H9 (cell line): Measurements from ENCODE around the gene OR9Q1. TPM values are rescaled to one million over a fixed set of nuclear protein-coding genes. Genes with fewer than 3 reads are reported as not detected.
"Not testable (repeated sequence)": the region's sequence is repeated elsewhere in the genome, so short reads cannot be mapped to it uniquely, and the experiment has no call there.

Experiments used
- DNase-seq: peaks from one replicate; pipeline ENCODE4 v3.0.0-alpha.2; 2017
- H2AFZ ChIP-seq: one replicate; pipeline ENCODE4 v1.6.1; 2013; ENCODE audit warnings: mild to moderate bottlenecking, low read length, control low read depth, moderate library complexity
- H2AK5ac ChIP-seq: 2 replicates; pipeline ENCODE4 v1.6.1; 2013; ENCODE audit warnings: low read length, control low read depth, mixed read lengths; ENCODE audit not compliant: insufficient read length
- H2BK120ac ChIP-seq: one replicate; pipeline ENCODE4 v1.6.1; 2013; ENCODE audit warnings: low read depth, mild to moderate bottlenecking, low read length, control low read depth, inconsistent platforms; ENCODE audit not compliant: poor library complexity, severe bottlenecking
- H2BK12ac ChIP-seq: 2 replicates; pipeline ENCODE4 v1.6.1; 2013; ENCODE audit warnings: low read length, control low read depth, mixed read lengths, low read depth; ENCODE audit not compliant: insufficient read length
- H2BK15ac ChIP-seq: 2 replicates; pipeline ENCODE4 v1.6.1; 2013; ENCODE audit warnings: low read depth, low read length, control low read depth
- H2BK20ac ChIP-seq: one replicate; pipeline ENCODE4 v1.6.1; 2013; ENCODE audit warnings: low read depth, mild to moderate bottlenecking, low read length, control low read depth, inconsistent platforms; ENCODE audit not compliant: poor library complexity, severe bottlenecking
- H2BK5ac ChIP-seq: 2 replicates; pipeline ENCODE4 v1.6.1; 2013; ENCODE audit warnings: low read length, control low read depth, mixed read lengths; ENCODE audit not compliant: insufficient read length
- H3K14ac ChIP-seq: 2 replicates; pipeline ENCODE4 v1.6.1; 2013; ENCODE audit warnings: low read length, control low read depth; ENCODE audit not compliant: insufficient read depth
- H3K18ac ChIP-seq: 2 replicates; pipeline ENCODE4 v1.6.1; 2013; ENCODE audit warnings: low read depth, mild to moderate bottlenecking, mixed read lengths, low read length, control low read depth; ENCODE audit not compliant: insufficient read length
- H3K23ac ChIP-seq: 2 replicates; pipeline ENCODE4 v1.6.1; 2013; ENCODE audit warnings: low read length, control low read depth, mixed read lengths, low read depth; ENCODE audit not compliant: insufficient read length
- H3K23me2 ChIP-seq: 2 replicates; pipeline ENCODE4 v1.6.1; 2013; ENCODE audit warnings: low read depth, mild to moderate bottlenecking, mixed read lengths, low read length, control low read depth; ENCODE audit not compliant: insufficient read length, poor library complexity, severe bottlenecking
- H3K27ac ChIP-seq: 2 replicates; pipeline ENCODE4 v1.5.1; 2013; ENCODE audit warnings: low read length, control low read depth, mixed read lengths, low read depth; ENCODE audit not compliant: insufficient read length
- H3K27me3 ChIP-seq: 2 replicates; pipeline ENCODE4 v1.6.1; 2013; ENCODE audit warnings: low read length, control low read depth, inconsistent platforms; ENCODE audit not compliant: insufficient read depth
- H3K4ac ChIP-seq: 2 replicates; pipeline ENCODE4 v1.6.1; 2013; ENCODE audit warnings: low read depth, mild to moderate bottlenecking, control low read depth, inconsistent platforms, low read length, moderate library complexity
- H3K4me1 ChIP-seq: 2 replicates; pipeline ENCODE4 v1.6.1; 2013; ENCODE audit warnings: low read length, control low read depth, inconsistent platforms; ENCODE audit not compliant: insufficient read depth
- H3K4me2 ChIP-seq: 2 replicates; pipeline ENCODE4 v1.6.1; 2013; ENCODE audit warnings: low read length, control low read depth, mixed read lengths; ENCODE audit not compliant: insufficient read length, insufficient read depth
- H3K56ac ChIP-seq: 2 replicates; pipeline ENCODE4 v1.6.1; 2013; ENCODE audit warnings: low read depth, mild to moderate bottlenecking, mixed read lengths, low read length, control low read depth; ENCODE audit not compliant: insufficient read length
- H3K79me1 ChIP-seq: 2 replicates; pipeline ENCODE4 v1.6.1; 2013; ENCODE audit warnings: low read depth, mild to moderate bottlenecking, moderate library complexity, low read length, control low read depth, inconsistent platforms; ENCODE audit not compliant: insufficient read depth, poor library complexity, severe bottlenecking
- H3K79me2 ChIP-seq: 2 replicates; pipeline ENCODE4 v1.6.1; 2013; ENCODE audit warnings: low read length, control low read depth, inconsistent platforms; ENCODE audit not compliant: insufficient read depth
- H3K9ac ChIP-seq: 2 replicates; pipeline ENCODE4 v1.6.1; 2013; ENCODE audit warnings: low read length, control low read depth, mixed read lengths; ENCODE audit not compliant: insufficient read length; ENCODE audit errors: extremely low read depth
- H3K9me3 ChIP-seq: one replicate; pipeline ENCODE4 v1.6.1; 2013; ENCODE audit warnings: low read depth, low read length, inconsistent platforms; ENCODE audit not compliant: control insufficient read depth
- H3T11ph ChIP-seq: one replicate; pipeline ENCODE4 v1.6.1; 2013; ENCODE audit warnings: mild to moderate bottlenecking, low read length, control low read depth, inconsistent platforms
- H4K20me1 ChIP-seq: one replicate; pipeline ENCODE4 v1.6.1; 2013; ENCODE audit not compliant: control insufficient read depth, insufficient read length, insufficient read depth
- H4K5ac ChIP-seq: 2 replicates; pipeline ENCODE4 v1.6.1; 2013; ENCODE audit warnings: low read depth, mild to moderate bottlenecking, mixed read lengths, low read length, control low read depth; ENCODE audit not compliant: insufficient read length
- H4K8ac ChIP-seq: replicated peaks from 2 replicates; pipeline ENCODE4 v1.6.1; 2013; ENCODE audit warnings: low read length, control low read depth, mixed read lengths, low read depth; ENCODE audit not compliant: insufficient read length
- H4K91ac ChIP-seq: 2 replicates; pipeline ENCODE4 v1.6.1; 2013; ENCODE audit warnings: low read depth, mild to moderate bottlenecking, moderate library complexity, mixed read lengths, low read length, control low read depth; ENCODE audit not compliant: insufficient read length
- H3K27ac Mint-ChIP-seq, 3 experiments: 2 replicates in 2 of 3; 3 replicates in 1 of 3; pipeline ENCODE4 v1.8.0; 2020 to 2021; ENCODE audit warnings: mixed read lengths in 3 of 3, mild to moderate bottlenecking in 1 of 3, moderate library complexity in 1 of 3
- H3K27me3 Mint-ChIP-seq: 2 replicates; pipeline ENCODE4 v1.8.0; 2021; ENCODE audit warnings: low read depth, mild to moderate bottlenecking, moderate library complexity, mixed read lengths
- H3K36me3 Mint-ChIP-seq, 3 experiments: 2 replicates in 2 of 3; 3 replicates in 1 of 3; pipeline ENCODE4 v1.8.0; 2020 to 2021; ENCODE audit warnings: low read depth in 3 of 3, mixed read lengths in 3 of 3; ENCODE audit not compliant: insufficient read depth in 1 of 3
- H3K4me1 Mint-ChIP-seq, 2 experiments: 2 replicates each; pipeline ENCODE4 v1.8.0; 2020; ENCODE audit warnings: mixed read lengths in 2 of 2
- H3K4me3 Mint-ChIP-seq, 2 experiments: 2 replicates in 1 of 2; 3 replicates in 1 of 2; pipeline ENCODE4 v1.8.0; 2020 to 2021; ENCODE audit warnings: mild to moderate bottlenecking in 2 of 2, mixed read lengths in 2 of 2, moderate library complexity in 1 of 2
- H3K9me3 Mint-ChIP-seq, 2 experiments: 2 replicates in 1 of 2; 3 replicates in 1 of 2; pipeline ENCODE4 v1.8.0; 2020; ENCODE audit warnings: mild to moderate bottlenecking in 2 of 2, mixed read lengths in 2 of 2, moderate library complexity in 1 of 2
- CTCF ChIP-seq: fragments of 200-600 bp; sonication (generic); conservative IDR thresholded peaks from 3 replicates; pipeline ENCODE4 v1.8.0; 2021; ENCODE audit warnings: antibody characterized with exemption, mild to moderate bottlenecking
- WGBS: extraction: QIAGEN DNeasy Blood & Tissue Kit; methylation state at CpG from one replicate; pipeline ENCODE4 v1.1.7; 2013; ENCODE audit warnings: missing lambda C conversion rate, low lambda C conversion rate, mixed read lengths; ENCODE audit not compliant: insufficient read length; ENCODE audit errors: extremely low coverage; 5-methylcytosine and 5-hydroxymethylcytosine counted together
- total RNA-seq: library from RNA; stranded (reverse); gene quantifications from 2 replicates; pipeline ENCODE4 v1.2.1, GENCODE V29; 2021

The OR9Q1 gene
- total RNA-seq, 1 experiment from 2014 or later = not detected

- DNase-seq = no peak
- Histone ChIP-seq H3K4me2 (no peak overlapping the region), H3K56ac (no peak overlapping the region), H3T11ph (no peak overlapping the region), H4K20me1 (no peaks in the 10 kb centered on the region), H3K9me3 (no peaks in the 10 kb centered on the region), H3K9ac (no peak overlapping the region), H2BK20ac (no peak overlapping the region), H2BK12ac (no peak overlapping the region), H3K27ac (no peak overlapping the region), H3K4me1 (no peaks in the 10 kb centered on the region), H4K5ac (no peak overlapping the region), H2BK120ac (no peak overlapping the region), H3K79me2 (no peaks in the 10 kb centered on the region), H3K23me2 (no peaks in the 10 kb centered on the region), H4K8ac (no peak overlapping the region), H3K18ac (no peak overlapping the region), H2BK15ac (no peak overlapping the region), H3K27me3 (no peaks in the 10 kb centered on the region), H3K4ac (no peak overlapping the region), H3K14ac (no peak overlapping the region), H3K23ac (no peak overlapping the region), H2AFZ (no peak overlapping the region), H2BK5ac (no peak overlapping the region), H2AK5ac (no peak overlapping the region), H3K79me1 (no peaks in the 10 kb centered on the region), H4K91ac (no peak overlapping the region)
- no peak for TF ChIP-seq CTCF
- WGBS = no CpG with 5 or more reads among the region's 3 CpGs
- H3K4me3 Mint-ChIP-seq = no peak overlapping the region
- no peaks in the 10 kb centered on the region; a peak in 4 of 5 replicates for H3K9me3 Mint-ChIP-seq
- H3K4me1 Mint-ChIP-seq = no peaks in the 10 kb centered on the region
- no peak overlapping the region; a peak in 1 of 7 replicates for H3K27ac Mint-ChIP-seq
- no peaks in the 10 kb centered on the region; a peak in 1 of 7 replicates for H3K36me3 Mint-ChIP-seq
- H3K27me3 Mint-ChIP-seq = peaks cover 2% of the 10 kb centered on the region; the same call in 1 of the 2 replicates
Observed at GRCh38 chr11:57983191-57983590, 40.5 kb upstream of the OR9Q1 start.

GRCh38 chr11:57999523-57999922 lies 24.2 kb upstream of the OR9Q1 start:
- not testable (repeated sequence) for H3K4ac ChIP-seq, H3K14ac ChIP-seq, H3K18ac ChIP-seq, DNase-seq, H3K79me2 ChIP-seq, H3K4me3 Mint-ChIP-seq, H3K4me1 ChIP-seq, H2AFZ ChIP-seq, H3K9ac ChIP-seq, H2AK5ac ChIP-seq, H2BK15ac ChIP-seq, H3K4me1 Mint-ChIP-seq, H2BK12ac ChIP-seq, H4K8ac ChIP-seq, H2BK120ac ChIP-seq, H3K9me3 ChIP-seq, H3K4me2 ChIP-seq, H3K27ac ChIP-seq, H3K79me1 ChIP-seq, H3K23ac ChIP-seq, H3K27me3 Mint-ChIP-seq, H4K91ac ChIP-seq, H2BK20ac ChIP-seq, H4K20me1 ChIP-seq, H3K27me3 ChIP-seq, H3K23me2 ChIP-seq, H4K5ac ChIP-seq, H3T11ph ChIP-seq, H3K56ac ChIP-seq, H3K27ac Mint-ChIP-seq, H2BK5ac ChIP-seq
- no CpG with 5 or more reads among the region's 13 CpGs for WGBS
- H3K9me3 Mint-ChIP-seq = peaks cover 9 to 13% of the 10 kb centered on the region in 2 experiments
- peaks cover 0 to 12% (median 5%) of the 10 kb centered on the region in 3 experiments; a peak in 4 of 7 replicates for H3K36me3 Mint-ChIP-seq
